ACC112 (cell line): Measurements from ENCODE around the gene PHF8.

Source experiments
- H2AFZ ChIP-seq: fragments of 200-600 bp; sonication (generic); one replicate; pipeline ENCODE4 v1.6.0; 2017; ENCODE audit warnings: antibody characterized with exemption, low read length; ENCODE audit not compliant: unreplicated experiment
- H3K27ac ChIP-seq: fragments of 200-600 bp; sonication (generic); 2 replicates; pipeline ENCODE4 v1.5.1; 2014; ENCODE audit warnings: low read depth, mild to moderate bottlenecking, antibody characterized with exemption, low read length, moderate library complexity
- H3K27me3 ChIP-seq: fragments of 200-600 bp; sonication (generic); 2 replicates; pipeline ENCODE4 v1.6.1; 2014; ENCODE audit warnings: mild to moderate bottlenecking, antibody characterized with exemption, low read length, moderate library complexity, mixed read lengths; ENCODE audit not compliant: insufficient read depth
- H3K36me3 ChIP-seq: fragments of 200-600 bp; sonication (generic); 2 replicates; pipeline ENCODE4 v1.6.1; 2016; ENCODE audit warnings: mild to moderate bottlenecking, antibody characterized with exemption, low read length, moderate library complexity, mixed read lengths; ENCODE audit not compliant: insufficient read depth
- H3K4me1 ChIP-seq: fragments of 200-600 bp; sonication (generic); one replicate; pipeline ENCODE4 v1.6.1; 2016; ENCODE audit warnings: low read length, mixed read lengths; ENCODE audit not compliant: insufficient read depth, unreplicated experiment, control insufficient read depth
- H3K4me3 ChIP-seq: fragments of 200-600 bp; sonication (generic); 2 replicates; pipeline ENCODE4 v1.5.1; 2014; ENCODE audit warnings: mild to moderate bottlenecking, low read depth, low read length
- H3K79me2 ChIP-seq: fragments of 200-600 bp; sonication (generic); one replicate; pipeline ENCODE4 v1.6.0; 2016; ENCODE audit warnings: low read length; ENCODE audit not compliant: control insufficient read depth, unreplicated experiment, insufficient read depth

The PHF8 gene

DNA sequence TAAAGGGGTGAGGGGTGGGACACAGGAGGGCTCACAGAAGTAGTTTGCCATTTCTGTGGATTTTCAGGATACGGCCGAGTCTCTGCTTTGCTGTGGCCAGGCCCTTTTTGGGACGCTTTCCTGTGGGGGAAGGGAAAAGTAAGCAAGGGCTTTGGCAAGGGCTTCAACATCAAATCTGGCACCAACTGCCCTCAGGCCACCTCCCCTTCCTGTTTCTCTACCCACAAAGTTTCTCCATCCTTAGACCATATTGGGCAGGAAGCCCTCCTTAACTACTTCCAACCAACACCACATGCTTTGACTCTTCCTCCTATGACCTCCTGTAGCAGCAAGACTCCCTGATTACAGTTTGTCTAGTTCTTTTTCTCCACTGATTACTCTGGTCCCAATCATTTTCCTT is 105.1 kb downstream of the PHF8 start:
- Histone ChIP-seq H3K27me3 (no peaks in the 10 kb centered on the region), H3K36me3 (no peaks in the 10 kb centered on the region), H3K4me1 (no peaks in the 10 kb centered on the region), H2AFZ (no peak overlapping the region), H3K4me3 (no peak overlapping the region), H3K79me2 (no peaks in the 10 kb centered on the region), H3K27ac (no peak overlapping the region)

DNA sequence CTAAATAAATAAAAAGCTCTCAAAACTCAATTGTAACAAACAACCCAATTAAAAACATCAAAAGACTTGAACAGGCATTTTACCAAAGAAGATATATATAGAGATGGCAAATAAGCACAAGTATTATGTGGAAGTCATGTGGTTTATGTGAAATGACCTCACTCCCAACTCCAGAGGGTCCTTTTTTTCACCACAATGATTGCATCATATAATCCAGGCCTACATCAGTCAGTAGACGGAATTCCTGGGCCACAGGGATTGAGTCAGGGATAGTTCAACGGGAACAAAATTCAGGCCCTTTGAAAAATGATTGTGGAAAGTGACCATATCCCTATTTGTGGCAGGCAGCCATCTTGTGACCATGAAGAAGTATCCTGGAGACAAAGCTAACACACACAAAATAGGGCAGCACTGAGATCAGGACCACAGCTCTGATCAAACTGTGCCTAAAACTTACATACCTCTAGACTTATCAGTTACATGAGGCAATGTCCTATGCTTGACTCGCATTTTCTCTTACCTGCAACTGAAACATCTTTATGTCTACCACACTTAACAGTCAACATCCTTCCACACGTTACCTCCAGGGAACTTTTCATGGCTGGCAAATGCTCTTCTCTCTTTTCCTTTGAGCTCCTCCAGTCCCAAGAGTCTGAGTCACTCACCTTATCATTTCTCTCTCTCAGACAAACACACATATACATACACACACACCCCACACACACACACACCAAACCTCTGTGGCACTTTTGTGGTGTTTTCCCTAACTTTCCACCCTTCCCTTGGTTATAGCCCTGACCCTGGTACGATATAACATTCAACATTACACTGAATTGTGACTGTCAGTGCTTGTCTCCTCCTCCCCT is 113.5 kb downstream of the PHF8 start:
- Histone ChIP-seq H2AFZ (no peak overlapping the region), H3K79me2 (no peaks in the 10 kb centered on the region), H3K27ac (peak overlapping the region; percentile 67), H3K36me3 (no peaks in the 10 kb centered on the region), H3K4me3 (no peak overlapping the region), H3K4me1 (no peaks in the 10 kb centered on the region), H3K27me3 (no peaks in the 10 kb centered on the region)

DNA sequence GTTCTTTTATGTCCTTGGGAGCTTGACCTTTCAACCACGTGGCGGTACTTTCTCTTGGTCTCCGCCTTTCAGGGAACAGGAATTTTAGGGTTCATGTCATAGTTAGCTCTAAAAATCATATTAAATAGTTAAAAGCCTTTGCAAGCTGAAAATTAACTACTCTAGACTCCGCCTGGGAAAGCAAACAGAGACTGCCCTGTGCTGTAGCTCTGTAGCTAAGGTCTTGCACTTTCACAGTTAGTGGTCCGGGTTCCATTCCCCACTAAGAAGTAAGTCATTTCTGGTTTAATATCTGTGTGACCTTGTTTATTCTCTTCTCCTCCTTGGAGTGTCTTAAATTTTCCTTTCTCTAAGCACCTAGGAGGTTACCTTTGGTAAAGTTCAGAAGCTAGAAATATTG is 118.2 kb downstream of the PHF8 start:
- no peaks in the 10 kb centered on the region for H3K27me3 ChIP-seq
- H3K4me1 ChIP-seq = no peaks in the 10 kb centered on the region

DNA sequence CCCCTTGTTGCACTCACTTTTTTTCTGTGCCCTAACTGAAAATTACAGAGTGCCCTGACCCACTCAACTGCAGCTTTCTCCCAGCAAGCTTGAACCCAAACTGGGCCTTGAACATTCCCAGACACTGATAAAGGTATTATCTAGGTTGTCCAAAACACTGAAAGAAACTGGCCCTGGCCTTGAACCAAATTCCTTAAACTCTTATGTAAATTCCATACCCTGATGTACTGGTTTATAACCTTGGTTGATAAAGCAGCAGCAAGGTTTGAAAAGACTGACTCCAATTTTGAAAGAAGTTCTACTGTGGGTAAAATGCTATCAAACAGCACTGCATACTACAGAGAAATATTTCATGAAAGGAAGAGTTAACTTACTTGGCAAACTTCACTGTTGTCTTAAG is 125.6 kb downstream of the PHF8 start:
- no peak overlapping the region for H3K4me3 ChIP-seq
- H3K27me3 ChIP-seq = peaks cover 1% of the 10 kb centered on the region; the same call in 1 of the 2 replicates
- no peak overlapping the region for H2AFZ ChIP-seq
- H3K27ac ChIP-seq = no peak overlapping the region
- no peaks in the 10 kb centered on the region for H3K79me2 ChIP-seq
- no peaks in the 10 kb centered on the region for H3K4me1 ChIP-seq
- H3K36me3 ChIP-seq = no peaks in the 10 kb centered on the region

More for the DNA sequence above, 118.2 kb downstream of the PHF8 start:
- no peaks in the 10 kb centered on the region for H3K36me3 ChIP-seq
- H3K27ac ChIP-seq = no peak overlapping the region
- H3K4me3 ChIP-seq = no peak overlapping the region
- H3K79me2 ChIP-seq = no peaks in the 10 kb centered on the region
- H2AFZ ChIP-seq = no peak overlapping the region

DNA sequence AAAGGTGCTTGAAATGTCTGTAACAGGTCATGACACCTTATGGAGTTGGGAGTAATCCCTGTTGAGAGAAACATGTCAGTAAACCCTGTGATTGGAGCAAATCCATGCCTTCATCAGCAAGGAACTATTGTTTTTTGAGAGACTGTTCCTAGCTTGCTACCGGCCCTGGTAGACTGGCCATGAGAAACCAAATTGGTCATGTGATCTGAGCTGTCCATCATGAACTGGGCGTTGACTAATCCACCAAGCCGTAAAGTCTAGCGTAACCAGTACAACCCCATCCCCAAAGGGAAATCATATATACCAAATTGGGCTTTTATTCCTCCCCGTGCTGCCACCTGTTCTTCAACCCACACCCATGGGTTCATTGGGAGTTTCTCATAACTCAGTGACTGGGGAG is 143.7 kb downstream of the PHF8 start:
- H3K27ac ChIP-seq = no peak overlapping the region
- H3K27me3 ChIP-seq = no peaks in the 10 kb centered on the region
- no peak overlapping the region for H2AFZ ChIP-seq
- H3K36me3 ChIP-seq = no peaks in the 10 kb centered on the region
- no peak overlapping the region for H3K4me3 ChIP-seq
- no peaks in the 10 kb centered on the region for H3K79me2 ChIP-seq
- H3K4me1 ChIP-seq = no peaks in the 10 kb centered on the region

DNA sequence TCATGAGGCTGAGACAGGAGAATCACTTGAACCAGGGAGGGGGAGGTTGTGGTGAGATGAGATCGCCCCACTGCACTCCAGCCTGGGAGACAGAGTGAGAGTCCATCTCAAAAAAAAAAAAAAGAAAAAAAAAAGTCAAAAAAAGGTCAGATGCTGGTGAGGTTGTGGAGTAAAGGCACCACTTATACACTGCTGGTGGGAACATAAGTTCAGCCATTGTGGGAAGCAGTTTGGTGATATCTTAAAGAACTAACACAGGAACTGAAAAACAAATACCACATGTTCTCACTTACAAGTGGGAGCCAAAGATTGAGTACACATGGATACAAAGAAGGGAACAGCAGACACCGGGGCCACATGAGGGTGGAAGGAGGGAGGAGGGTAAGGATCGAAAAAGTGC is 149.0 kb downstream of the PHF8 start:
- Histone ChIP-seq H2AFZ (no peak overlapping the region), H3K4me1 (no peaks in the 10 kb centered on the region), H3K27ac (no peak overlapping the region), H3K4me3 (no peak overlapping the region), H3K36me3 (no peaks in the 10 kb centered on the region), H3K79me2 (no peaks in the 10 kb centered on the region), H3K27me3 (no peaks in the 10 kb centered on the region)
